Mesenchymal stem cell (in vitro differentiated cells and primary cell): ENCODE results near the gene EFCAB6.

Experiments used
- DNase-seq: peaks from one replicate; pipeline ENCODE4 v3.0.0-alpha.2; 2013
- H2AFZ ChIP-seq: one replicate; pipeline ENCODE4 v1.6.1; 2013; ENCODE audit warnings: low read depth, mild to moderate bottlenecking, control low read depth, inconsistent platforms, low read length, moderate library complexity
- H2AK5ac ChIP-seq: 2 replicates; pipeline ENCODE4 v1.6.1; 2013; ENCODE audit warnings: low read length, moderate library complexity, mild to moderate bottlenecking, inconsistent platforms; ENCODE audit not compliant: severe bottlenecking
- H2BK120ac ChIP-seq: one replicate; pipeline ENCODE4 v1.6.1; 2013; ENCODE audit warnings: low read depth, mild to moderate bottlenecking, inconsistent platforms, low read length, moderate library complexity
- H2BK12ac ChIP-seq, 2 experiments: one replicate each; pipeline ENCODE4 v1.6.1; 2013; ENCODE audit warnings: inconsistent platforms in 2 of 2, low read length in 2 of 2, mild to moderate bottlenecking in 2 of 2, moderate library complexity in 2 of 2, control low read depth in 1 of 2
- H2BK15ac ChIP-seq: one replicate; pipeline ENCODE4 v1.6.1; 2013; ENCODE audit warnings: mild to moderate bottlenecking, low read depth, inconsistent platforms; ENCODE audit not compliant: poor library complexity, severe bottlenecking
- H2BK5ac ChIP-seq: 2 replicates; pipeline ENCODE4 v1.6.1; 2013; ENCODE audit warnings: low read depth, mild to moderate bottlenecking, low read length, control low read depth, inconsistent platforms; ENCODE audit not compliant: poor library complexity, severe bottlenecking
- H3K14ac ChIP-seq, 2 experiments: one replicate each; pipeline ENCODE4 v1.6.1; 2013; ENCODE audit warnings: inconsistent platforms in 2 of 2, low read length in 2 of 2, control low read depth in 1 of 2, mild to moderate bottlenecking in 1 of 2, moderate library complexity in 1 of 2
- H3K18ac ChIP-seq, 2 experiments: one replicate each; pipeline ENCODE4 v1.6.1; 2013; ENCODE audit warnings: inconsistent platforms in 2 of 2, low read length in 2 of 2, control low read depth in 1 of 2, low read depth in 1 of 2, mild to moderate bottlenecking in 1 of 2
- H3K23ac ChIP-seq, 2 experiments: one replicate each; pipeline ENCODE4 v1.6.1; 2013; ENCODE audit warnings: inconsistent platforms in 2 of 2, low read length in 2 of 2, mild to moderate bottlenecking in 2 of 2, moderate library complexity in 2 of 2, control low read depth in 1 of 2
- H3K27ac ChIP-seq: 2 replicates; pipeline ENCODE4 v1.5.1; 2013; ENCODE audit warnings: mild to moderate bottlenecking, moderate library complexity, low read length, control low read depth, inconsistent platforms; ENCODE audit not compliant: poor library complexity, severe bottlenecking
- H3K27me3 ChIP-seq, 2 experiments: 2 replicates each; pipeline versions ENCODE4 v1.6.1 to v1.7.0; 2013; ENCODE audit warnings: low read length in 2 of 2, mild to moderate bottlenecking in 2 of 2, moderate library complexity in 2 of 2, control low read depth in 1 of 2, inconsistent platforms in 1 of 2; ENCODE audit not compliant: control insufficient read depth in 1 of 2, insufficient read depth in 1 of 2
- H3K36me3 ChIP-seq, 2 experiments: 2 replicates each; pipeline versions ENCODE4 v1.6.1 to v1.7.0; 2013; ENCODE audit warnings: low read length in 2 of 2, control low read depth in 1 of 2, inconsistent platforms in 1 of 2, low read depth in 1 of 2, mild to moderate bottlenecking in 1 of 2; ENCODE audit not compliant: insufficient read depth in 2 of 2, control insufficient read depth in 1 of 2
- H3K4ac ChIP-seq, 2 experiments: one replicate each; pipeline ENCODE4 v1.6.1; 2013; ENCODE audit warnings: inconsistent platforms in 2 of 2, low read length in 2 of 2, mild to moderate bottlenecking in 2 of 2, moderate library complexity in 2 of 2, control low read depth in 1 of 2, low read depth in 1 of 2
- H3K4me1 ChIP-seq: 2 replicates; pipeline ENCODE4 v1.6.1; 2013; ENCODE audit warnings: low read depth, low read length, control low read depth; ENCODE audit not compliant: control insufficient read depth, insufficient read depth
- H3K4me2 ChIP-seq: 2 replicates; pipeline ENCODE4 v1.6.1; 2013; ENCODE audit warnings: low read length, mild to moderate bottlenecking, inconsistent platforms; ENCODE audit not compliant: poor library complexity, severe bottlenecking
- H3K4me3 ChIP-seq, 2 experiments: 2 replicates each; pipeline versions ENCODE4 v1.5.1 to v1.7.0; 2013; ENCODE audit warnings: low read length in 2 of 2, mild to moderate bottlenecking in 2 of 2, control low read depth in 1 of 2, low read depth in 1 of 2; ENCODE audit not compliant: insufficient read depth in 1 of 2
- H3K79me1 ChIP-seq: replicated peaks from 2 replicates; pipeline ENCODE4 v1.6.1; 2013; ENCODE audit warnings: mild to moderate bottlenecking, control low read depth, low read length, inconsistent platforms; ENCODE audit not compliant: poor library complexity, severe bottlenecking
- H3K9ac ChIP-seq: 2 replicates; pipeline ENCODE4 v1.7.0; 2013; ENCODE audit warnings: mild to moderate bottlenecking, low read length, moderate library complexity
- H3K9me3 ChIP-seq: 2 replicates; pipeline ENCODE4 v1.7.0; 2013; ENCODE audit warnings: mild to moderate bottlenecking, low read length; ENCODE audit not compliant: control insufficient read depth
- H4K8ac ChIP-seq: one replicate; pipeline ENCODE4 v1.6.1; 2013; ENCODE audit warnings: inconsistent platforms, mild to moderate bottlenecking, low read length, moderate library complexity
- H4K91ac ChIP-seq: one replicate; pipeline ENCODE4 v1.6.1; 2013; ENCODE audit warnings: mild to moderate bottlenecking, low read length, inconsistent platforms
- whole genome bisulfite sequencing: methylation state at CpG from one replicate; pipeline ENCODE4 v1.1.7; 2013; ENCODE audit warnings: mixed read lengths; 5-methylcytosine and 5-hydroxymethylcytosine counted together

EFCAB6 gene

GRCh38 chr22:43505423-43505822 lies 306.7 kb downstream of the EFCAB6 start:
- Histone ChIP-seq H2BK120ac (no peak overlapping the region), H4K91ac (no peak overlapping the region), H2BK12ac (no peak overlapping the region), H3K36me3 (no peaks in the 10 kb centered on the region), H3K27me3 (no peaks in the 10 kb centered on the region), H4K8ac (no peak overlapping the region), H3K79me1 (no peaks in the 10 kb centered on the region), H3K4me2 (no peak overlapping the region), H2AFZ (no peak overlapping the region), H3K4me1 (no peaks in the 10 kb centered on the region), H3K4me3 (no peak overlapping the region), H3K14ac (no peak overlapping the region), H3K9me3 (no peaks in the 10 kb centered on the region), H3K18ac (no peak overlapping the region), H2BK5ac (no peak overlapping the region), H3K27ac (no peak overlapping the region), H2AK5ac (no peak overlapping the region), H3K9ac (no peak overlapping the region), H3K23ac (no peak overlapping the region), H3K4ac (no peak overlapping the region), H2BK15ac (no peak overlapping the region)
- WGBS = 90% methylated on average over 14 of the region's 14 CpGs
- no peak for DNase-seq

GRCh38 chr22:43504666-43505261 lies 307.3 kb downstream of the EFCAB6 start:
- H3K79me1 ChIP-seq = no peaks in the 10 kb centered on the region
- no peak overlapping the region for H3K4me2 ChIP-seq
- H3K4me3 ChIP-seq = no peak overlapping the region
- H2AK5ac ChIP-seq = no peak overlapping the region
- no peak overlapping the region for H3K9ac ChIP-seq
- no peak overlapping the region for H2BK5ac ChIP-seq
- H3K9me3 ChIP-seq = no peaks in the 10 kb centered on the region
- no peak overlapping the region for H3K4ac ChIP-seq
- 80% methylated on average over 6 of the region's 7 CpGs for WGBS
- H3K27me3 ChIP-seq = no peaks in the 10 kb centered on the region
- no peaks in the 10 kb centered on the region for H3K36me3 ChIP-seq
- H3K23ac ChIP-seq = no peak overlapping the region
- DNase-seq = no peak
- no peak overlapping the region for H2BK15ac ChIP-seq
- no peak overlapping the region for H4K91ac ChIP-seq
- no peak overlapping the region for H2AFZ ChIP-seq
- H2BK12ac ChIP-seq = no peak overlapping the region
- H3K4me1 ChIP-seq = no peaks in the 10 kb centered on the region
- no peak overlapping the region for H3K27ac ChIP-seq
- no peak overlapping the region for H4K8ac ChIP-seq
- no peak overlapping the region for H3K14ac ChIP-seq
- H3K18ac ChIP-seq = no peak overlapping the region
- H2BK120ac ChIP-seq = no peak overlapping the region

DNA sequence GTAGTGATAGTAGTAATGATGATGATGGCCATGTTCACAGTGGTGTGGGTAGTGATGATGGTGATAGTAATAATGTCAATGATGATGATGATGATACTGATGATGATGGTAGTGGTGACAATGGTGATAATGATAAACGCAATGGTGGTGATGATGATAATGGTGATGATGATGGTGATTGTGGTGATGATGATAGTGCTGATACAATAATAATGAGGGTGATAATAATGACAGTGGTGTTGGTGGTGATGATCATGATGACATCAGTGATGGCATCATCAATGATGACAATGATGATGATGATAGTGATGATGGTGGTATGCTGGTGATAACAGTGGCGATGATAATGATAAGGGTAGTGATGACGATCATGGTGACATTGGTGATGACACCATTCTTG lies 308.0 kb downstream of the EFCAB6 start:
- no peak overlapping the region for H2BK12ac ChIP-seq
- H3K14ac ChIP-seq = no peak overlapping the region
- no peak overlapping the region for H3K18ac ChIP-seq
- no peaks in the 10 kb centered on the region for H3K27me3 ChIP-seq
- no peaks in the 10 kb centered on the region for H3K79me1 ChIP-seq
- no peak overlapping the region for H2AK5ac ChIP-seq
- H4K91ac ChIP-seq = no peak overlapping the region
- no peak overlapping the region for H2BK15ac ChIP-seq
- WGBS = 90% methylated on average over 3 of the region's 3 CpGs
- no peak overlapping the region for H3K23ac ChIP-seq
- H2AFZ ChIP-seq = no peak overlapping the region
- no peak for DNase-seq
- no peak overlapping the region for H3K4ac ChIP-seq
- H2BK5ac ChIP-seq = no peak overlapping the region
- no peak overlapping the region for H4K8ac ChIP-seq
- no peak overlapping the region for H3K4me3 ChIP-seq
- H3K36me3 ChIP-seq = no peaks in the 10 kb centered on the region
- no peak overlapping the region for H3K27ac ChIP-seq
- H2BK120ac ChIP-seq = no peak overlapping the region
- H3K9ac ChIP-seq = no peak overlapping the region
- no peaks in the 10 kb centered on the region for H3K9me3 ChIP-seq
- no peaks in the 10 kb centered on the region for H3K4me1 ChIP-seq
- no peak overlapping the region for H3K4me2 ChIP-seq

- Histone ChIP-seq H2BK120ac (no peak overlapping the region), H3K4ac (no peak overlapping the region), H3K23ac (no peak overlapping the region), H2AFZ (no peak overlapping the region), H2BK15ac (no peak overlapping the region), H3K4me1 (no peaks in the 10 kb centered on the region), H4K91ac (no peak overlapping the region), H3K9ac (no peak overlapping the region), H3K4me2 (no peak overlapping the region), H3K27ac (no peak overlapping the region), H2BK5ac (no peak overlapping the region), H2AK5ac (no peak overlapping the region), H3K27me3 (no peaks in the 10 kb centered on the region), H3K9me3 (no peaks in the 10 kb centered on the region), H3K36me3 (no peaks in the 10 kb centered on the region), H4K8ac (no peak overlapping the region), H2BK12ac (no peak overlapping the region), H3K79me1 (no peaks in the 10 kb centered on the region), H3K4me3 (no peak overlapping the region), H3K14ac (no peak overlapping the region), H3K18ac (no peak overlapping the region)
- no peak for DNase-seq
- 82% methylated on average over 19 of the region's 20 CpGs for WGBS
Observed at GRCh38 chr22:43502306-43502874, 309.7 kb downstream of the EFCAB6 start.
